Measurements from ENCODE around the gene DUOX1. TPM values are rescaled to one million over a fixed set of nuclear protein-coding genes. Genes with fewer than 3 reads are reported as not detected.

The DUOX1 gene
- total and polyA plus RNA-seq, 4 donors, result 0.02 to 0.94 (median 0.08) TPM; not detected in 1

- 92% methylated on average over 2 of the region's 2 CpGs for WGBS
- H3K4me1 ChIP-seq (ENCODE audit: control insufficient read depth in 4 of 4, insufficient read depth in 4 of 4, low read length in 3 of 4), result no peaks in the 10 kb centered on the region
- TF ChIP-seq TAF1 (conservative IDR thresholded peaks at IDR 0.05) (no peak), REST (IDR thresholded peaks at IDR 0.05) (no peak), RXRA (IDR thresholded peaks at IDR 0.05) (no peak), GABPA (IDR thresholded peaks at IDR 0.05 in 1 of 2, conservative IDR thresholded peaks at IDR 0.05 in 1 of 2) (no peak), CTCF (IDR thresholded peaks at IDR 0.05; ENCODE audit: low read depth, low read length, missing input control) (no peak), ZBTB33 (IDR thresholded peaks at IDR 0.05) (no peak), HNF4A (conservative IDR thresholded peaks at IDR 0.05) (no peak), JUND (IDR thresholded peaks at IDR 0.05) (no peak), SP1 (IDR thresholded peaks at IDR 0.05) (no peak), YY1 (IDR thresholded peaks at IDR 0.05) (no peak), ATF3 (IDR thresholded peaks at IDR 0.05) (no peak), NR2F2 (IDR thresholded peaks at IDR 0.05) (no peak), FOXA1 (IDR thresholded peaks at IDR 0.05) (no peak), EGR1 (IDR thresholded peaks at IDR 0.05; ENCODE audit: low read depth in 2 of 2) (no peak), HNF4G (IDR thresholded peaks at IDR 0.05) (no peak), RAD21 (IDR thresholded peaks at IDR 0.05) (no peak)
- H3K36me3 ChIP-seq (ENCODE audit: control insufficient read depth in 4 of 4, insufficient read depth in 3 of 4, low read depth in 1 of 4, low read length in 3 of 4), result no peaks in the 10 kb centered on the region
- no peaks in the 10 kb centered on the region for H3K27me3 ChIP-seq (ENCODE audit: control insufficient read depth in 4 of 4, insufficient read depth in 4 of 4, low read length in 3 of 4)
- no peak overlapping the region for H3K27ac ChIP-seq (ENCODE audit: low read depth in 1 of 2, low read length in 2 of 2)
- DNase-seq (ENCODE audit: low spot score), result no peak
- no peak overlapping the region for H3K4me3 ChIP-seq (ENCODE audit: low read depth in 1 of 3, low read length in 3 of 3)
- H3K9ac ChIP-seq (ENCODE audit: low read depth in 1 of 2, low read length in 2 of 2), result no peak overlapping the region
- H3K9me3 ChIP-seq (ENCODE audit: control insufficient read depth in 4 of 4, low read length in 3 of 4), result no peaks in the 10 kb centered on the region
Observed at GRCh38 chr15:45091576-45091975, 38.2 kb upstream of the DUOX1 start.

GRCh38 chr15:45093013-45093412, 36.8 kb upstream of the DUOX1 start:
- H3K9me3 ChIP-seq (ENCODE audit: control insufficient read depth in 4 of 4, low read length in 3 of 4), result no peaks in the 10 kb centered on the region
- H3K27ac ChIP-seq (ENCODE audit: low read depth in 1 of 2, low read length in 2 of 2), result no peak overlapping the region
- H3K4me1 ChIP-seq (ENCODE audit: control insufficient read depth in 4 of 4, insufficient read depth in 4 of 4, low read length in 3 of 4), result no peaks in the 10 kb centered on the region
- DNase-seq (ENCODE audit: low spot score), result no peak
- no peaks in the 10 kb centered on the region for H3K27me3 ChIP-seq (ENCODE audit: control insufficient read depth in 4 of 4, insufficient read depth in 4 of 4, low read length in 3 of 4)
- no peaks in the 10 kb centered on the region for H3K36me3 ChIP-seq (ENCODE audit: control insufficient read depth in 4 of 4, insufficient read depth in 3 of 4, low read depth in 1 of 4, low read length in 3 of 4)
- WGBS, result 90% methylated on average over 4 of the region's 4 CpGs
- no peak for TF ChIP-seq ZBTB33 (IDR thresholded peaks at IDR 0.05)
- no peak for TF ChIP-seq REST (IDR thresholded peaks at IDR 0.05)
- no peak for TF ChIP-seq RXRA (IDR thresholded peaks at IDR 0.05)
- no peak for TF ChIP-seq GABPA (IDR thresholded peaks at IDR 0.05 in 1 of 2, conservative IDR thresholded peaks at IDR 0.05 in 1 of 2)
- TF ChIP-seq HNF4A (conservative IDR thresholded peaks at IDR 0.05), result no peak
- no peak for TF ChIP-seq HNF4G (IDR thresholded peaks at IDR 0.05)
- TF ChIP-seq MAX (IDR thresholded peaks at IDR 0.05), result no peak
- TF ChIP-seq TAF1 (conservative IDR thresholded peaks at IDR 0.05), result no peak
- no peak for TF ChIP-seq FOXA1 (IDR thresholded peaks at IDR 0.05)
- H3K4me3 ChIP-seq (ENCODE audit: low read depth in 1 of 3, low read length in 3 of 3), result no peak overlapping the region
- no peak overlapping the region for H3K9ac ChIP-seq (ENCODE audit: low read depth in 1 of 2, low read length in 2 of 2)
